Subcutaneous adipose tissue (tissue), 4 donors: ENCODE results near the gene OBSCN. TPM values are rescaled to one million over a fixed set of nuclear protein-coding genes. Genes with fewer than 3 reads are reported as not detected.

Source experiments
- CTCF ChIP-seq: fragments of 450-650 bp; IDR thresholded peaks from one replicate; pipeline ENCODE4 v1.5.1; 2016; ENCODE audit warnings: low read depth, mild to moderate bottlenecking, control low read depth, antibody characterized with exemption, moderate library complexity
- total RNA-seq, 4 donors: library from RNA; depleted of rRNA; stranded (reverse); fragments of >200 nt; gene quantifications; one replicate each; pipeline ENCODE4 v1.1.0, GENCODE V29; 2016

The OBSCN gene
- total RNA-seq, 4 donors from 2014 or later = 4.1 to 4.9 (median 4.7) TPM

GRCh38 chr1:228378873-228379460 is 171.1 kb downstream of the OBSCN start:
- TF ChIP-seq CTCF = no peak

- TF ChIP-seq CTCF = no peak
Observed at GRCh38 chr1:228379666-228380065, 171.8 kb downstream of the OBSCN start.

- no peak for TF ChIP-seq CTCF
Observed at GRCh38 chr1:228381356-228381755, 173.5 kb downstream of the OBSCN start.

GRCh38 chr1:228383773-228384172 is 175.9 kb downstream of the OBSCN start:
- TF ChIP-seq CTCF = no peak

GRCh38 chr1:228385232-228385631 is 177.4 kb downstream of the OBSCN start:
- no peak for TF ChIP-seq CTCF

- TF ChIP-seq CTCF = no peak
Observed at GRCh38 chr1:228387321-228387720, 179.5 kb downstream of the OBSCN start.

- TF ChIP-seq CTCF = no peak
Observed at GRCh38 chr1:228390649-228391048, 182.8 kb downstream of the OBSCN start.
